Measurements from ENCODE around the gene COMMD1.
"Not testable (repeated sequence)": the region's sequence is repeated elsewhere in the genome, so short reads cannot be mapped to it uniquely, and the experiment has no call there.

COMMD1 gene

DNA sequence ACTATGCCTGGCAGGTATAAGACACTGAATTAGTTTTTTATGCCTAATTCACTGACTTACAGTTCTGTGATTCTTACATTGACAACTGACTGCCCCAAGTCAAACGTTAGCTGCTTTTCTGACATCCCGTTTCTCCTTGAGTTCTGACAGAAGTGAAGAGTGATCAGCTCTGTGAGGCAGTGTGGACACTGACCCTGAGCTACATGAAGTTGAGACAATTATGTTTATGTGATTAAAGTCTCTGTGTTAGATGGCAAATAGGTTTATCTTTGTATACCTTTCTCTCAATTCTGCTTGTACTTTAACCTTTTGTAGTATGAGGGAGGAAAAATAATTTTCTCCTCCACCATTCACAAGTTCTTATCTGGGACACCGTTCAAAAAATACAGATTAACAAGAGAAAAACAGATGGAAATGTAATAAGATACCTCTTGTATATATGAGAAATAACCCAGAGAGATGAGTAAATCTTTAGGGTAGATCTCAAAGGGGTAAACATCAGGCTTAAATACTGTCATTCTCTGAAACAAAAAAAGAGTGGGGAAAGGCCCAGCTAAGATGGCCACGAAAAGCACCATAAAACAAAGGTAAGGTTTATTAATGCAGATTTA lies 205.0 kb downstream of the COMMD1 start:
- no peaks in the 10 kb centered on the region for H3K9me3 ChIP-seq (ENCODE audit: control insufficient read depth, low read length)
- H3K36me3 ChIP-seq (ENCODE audit: control insufficient read depth, insufficient read depth, low read length): no peaks in the 10 kb centered on the region
- H3K4me1 ChIP-seq (ENCODE audit: control insufficient read depth, insufficient read depth, low read length): peaks cover 3% of the 10 kb centered on the region
- no peak overlapping the region for H3K4me3 ChIP-seq (ENCODE audit: low read length)
- no peak overlapping the region for H3K9ac ChIP-seq (ENCODE audit: low read length)
- no peaks in the 10 kb centered on the region for H3K27me3 ChIP-seq (ENCODE audit: control insufficient read depth, insufficient read depth, low read length)

DNA sequence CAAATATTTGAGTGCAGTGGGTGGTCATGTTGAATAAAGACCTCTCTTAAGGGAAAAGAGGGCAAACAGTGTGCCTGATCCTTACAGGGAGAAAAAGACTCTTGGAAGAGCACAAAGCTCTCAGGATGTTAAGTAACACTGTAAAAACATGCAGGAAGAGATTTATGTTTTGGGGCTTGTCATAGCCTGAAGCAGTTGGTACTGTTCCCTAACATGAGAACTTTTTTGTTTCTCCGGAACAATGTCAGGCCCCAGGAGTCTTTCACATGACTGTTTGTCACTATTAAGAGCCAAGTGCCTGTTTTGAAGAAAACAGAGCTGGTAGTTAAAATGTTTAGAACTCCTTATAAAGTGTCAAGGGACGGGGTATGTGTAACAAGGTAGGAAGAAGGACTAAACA lies 206.7 kb downstream of the COMMD1 start:
- H3K9me3 ChIP-seq (ENCODE audit: control insufficient read depth, low read length): no peaks in the 10 kb centered on the region
- no peaks in the 10 kb centered on the region for H3K36me3 ChIP-seq (ENCODE audit: control insufficient read depth, insufficient read depth, low read length)
- H3K4me1 ChIP-seq (ENCODE audit: control insufficient read depth, insufficient read depth, low read length): peaks cover 3% of the 10 kb centered on the region
- H3K4me3 ChIP-seq (ENCODE audit: low read length): no peak overlapping the region
- H3K27me3 ChIP-seq (ENCODE audit: control insufficient read depth, insufficient read depth, low read length): no peaks in the 10 kb centered on the region
- H3K9ac ChIP-seq (ENCODE audit: low read length): no peak overlapping the region

GRCh38 chr2:62114564-62114963 lies 209.1 kb downstream of the COMMD1 start:
- H3K9me3 ChIP-seq (ENCODE audit: control insufficient read depth, low read length): no peaks in the 10 kb centered on the region

GRCh38 chr2:62116983-62117382 lies 211.5 kb downstream of the COMMD1 start:
- Histone ChIP-seq H3K9me3 (ENCODE audit: control insufficient read depth, low read length) (no peaks in the 10 kb centered on the region), H3K36me3 (ENCODE audit: control insufficient read depth, insufficient read depth, low read length) (no peaks in the 10 kb centered on the region), H3K4me3 (ENCODE audit: low read length) (no peak overlapping the region), H3K9ac (ENCODE audit: low read length) (no peak overlapping the region), H3K4me1 (ENCODE audit: control insufficient read depth, insufficient read depth, low read length) (peaks cover 3% of the 10 kb centered on the region), H3K27me3 (ENCODE audit: control insufficient read depth, insufficient read depth, low read length) (no peaks in the 10 kb centered on the region)

More at GRCh38 chr2:62114564-62114963, 209.1 kb downstream of the COMMD1 start:
- Histone ChIP-seq H3K9ac (ENCODE audit: low read length) (no peak overlapping the region), H3K36me3 (ENCODE audit: control insufficient read depth, insufficient read depth, low read length) (no peaks in the 10 kb centered on the region), H3K27me3 (ENCODE audit: control insufficient read depth, insufficient read depth, low read length) (no peaks in the 10 kb centered on the region), H3K4me1 (ENCODE audit: control insufficient read depth, insufficient read depth, low read length) (peaks cover 3% of the 10 kb centered on the region), H3K4me3 (ENCODE audit: low read length) (no peak overlapping the region)

GRCh38 chr2:62118160-62118559 lies 212.7 kb downstream of the COMMD1 start:
- peaks cover 3% of the 10 kb centered on the region for H3K4me1 ChIP-seq (ENCODE audit: control insufficient read depth, insufficient read depth, low read length)
- H3K4me3 ChIP-seq (ENCODE audit: low read length): no peak overlapping the region
- H3K36me3 ChIP-seq (ENCODE audit: control insufficient read depth, insufficient read depth, low read length): no peaks in the 10 kb centered on the region
- no peak overlapping the region for H3K9ac ChIP-seq (ENCODE audit: low read length)
- H3K9me3 ChIP-seq (ENCODE audit: control insufficient read depth, low read length): no peaks in the 10 kb centered on the region
- H3K27me3 ChIP-seq (ENCODE audit: control insufficient read depth, insufficient read depth, low read length): no peaks in the 10 kb centered on the region

DNA sequence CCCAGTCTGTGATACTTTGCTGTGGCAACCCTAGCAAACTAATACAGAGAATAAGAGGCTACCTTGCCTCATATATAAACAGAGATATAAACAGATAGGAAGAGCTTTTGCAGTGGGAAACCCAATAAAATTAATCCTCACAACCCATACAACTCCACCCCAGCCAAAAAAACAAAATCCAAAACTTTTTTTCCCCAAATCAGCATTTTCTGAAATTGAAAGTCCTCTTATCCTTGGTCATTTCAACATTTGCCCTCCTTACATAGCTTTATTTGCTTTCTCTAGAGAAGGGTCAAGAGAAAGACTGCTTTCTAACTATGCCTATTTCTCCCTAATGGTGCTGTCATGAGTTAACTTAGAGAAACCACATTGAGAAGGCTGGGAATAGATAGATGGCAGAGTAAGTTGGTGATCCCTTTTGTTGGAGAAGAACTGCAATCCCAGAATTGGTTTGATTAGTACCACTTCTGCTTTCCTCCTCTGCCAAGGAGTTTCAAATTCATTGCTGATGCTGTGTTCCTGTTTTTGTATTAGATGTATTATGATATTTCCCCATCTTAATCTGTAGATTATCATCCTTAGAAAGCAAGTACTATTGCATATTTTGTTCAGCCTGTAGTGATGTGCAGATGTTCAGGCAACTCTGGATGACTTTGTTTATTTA lies 214.0 kb downstream of the COMMD1 start:
- Histone ChIP-seq H3K36me3 (ENCODE audit: control insufficient read depth, insufficient read depth, low read length) (no peaks in the 10 kb centered on the region), H3K9ac (ENCODE audit: low read length) (no peak overlapping the region), H3K4me3 (ENCODE audit: low read length) (no peak overlapping the region), H3K27me3 (ENCODE audit: control insufficient read depth, insufficient read depth, low read length) (no peaks in the 10 kb centered on the region), H3K4me1 (ENCODE audit: control insufficient read depth, insufficient read depth, low read length) (peaks cover 3% of the 10 kb centered on the region), H3K9me3 (ENCODE audit: control insufficient read depth, low read length) (no peaks in the 10 kb centered on the region)

DNA sequence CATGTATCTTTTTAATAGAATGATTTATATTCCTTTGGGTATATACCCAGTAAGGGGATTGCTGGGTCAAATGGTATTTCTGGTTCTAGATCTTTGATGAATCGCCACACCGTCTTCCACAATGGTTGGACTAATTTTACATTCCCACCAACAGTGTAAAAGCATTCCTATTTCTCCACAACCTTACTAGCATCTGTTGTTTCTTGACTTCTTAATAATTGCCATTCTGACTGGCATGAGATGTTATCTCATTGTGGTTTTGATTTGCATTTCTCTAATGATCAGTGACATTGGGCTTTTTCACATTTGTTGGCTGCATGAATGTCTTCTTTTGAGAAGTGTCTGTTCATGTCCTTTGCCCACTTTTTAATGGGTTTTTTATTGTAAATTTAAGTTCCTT lies 220.8 kb downstream of the COMMD1 start:
- H3K9me3 ChIP-seq (ENCODE audit: control insufficient read depth, low read length); H3K4me1 ChIP-seq (ENCODE audit: control insufficient read depth, insufficient read depth, low read length); H3K4me3 ChIP-seq (ENCODE audit: low read length); H3K36me3 ChIP-seq (ENCODE audit: control insufficient read depth, insufficient read depth, low read length); H3K27me3 ChIP-seq (ENCODE audit: control insufficient read depth, insufficient read depth, low read length); H3K9ac ChIP-seq (ENCODE audit: low read length): not testable (repeated sequence)

DNA sequence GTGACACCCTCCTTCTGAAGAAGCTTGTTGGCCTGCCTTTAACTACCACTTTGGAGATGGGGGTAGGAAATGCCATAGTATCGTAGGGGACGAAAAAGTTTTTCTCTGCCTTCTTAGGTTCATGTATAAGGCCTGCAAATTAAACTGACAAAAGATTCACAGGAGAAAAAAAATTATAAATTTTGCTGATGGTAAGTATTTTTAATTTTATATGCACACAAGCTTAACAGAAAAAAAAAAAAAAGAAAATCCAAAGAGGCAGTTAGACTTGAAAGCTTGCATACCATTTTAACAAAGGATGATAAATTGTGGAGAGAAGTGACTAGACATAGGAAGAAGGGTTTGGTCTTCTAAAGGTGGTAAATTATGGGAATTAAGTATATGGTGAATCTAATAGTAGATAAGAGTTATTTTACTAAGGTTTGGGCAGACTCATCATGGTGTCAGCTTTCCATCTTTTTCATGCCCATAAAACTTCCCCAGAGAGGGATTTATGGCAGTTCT lies 227.9 kb downstream of the COMMD1 start:
- H3K9me3 ChIP-seq (ENCODE audit: control insufficient read depth, low read length): no peaks in the 10 kb centered on the region
- H3K4me1 ChIP-seq (ENCODE audit: control insufficient read depth, insufficient read depth, low read length): no peaks in the 10 kb centered on the region
- H3K4me3 ChIP-seq (ENCODE audit: low read length): no peak overlapping the region
- H3K36me3 ChIP-seq (ENCODE audit: control insufficient read depth, insufficient read depth, low read length): no peaks in the 10 kb centered on the region
- no peak overlapping the region for H3K9ac ChIP-seq (ENCODE audit: low read length)
- no peaks in the 10 kb centered on the region for H3K27me3 ChIP-seq (ENCODE audit: control insufficient read depth, insufficient read depth, low read length)

DNA sequence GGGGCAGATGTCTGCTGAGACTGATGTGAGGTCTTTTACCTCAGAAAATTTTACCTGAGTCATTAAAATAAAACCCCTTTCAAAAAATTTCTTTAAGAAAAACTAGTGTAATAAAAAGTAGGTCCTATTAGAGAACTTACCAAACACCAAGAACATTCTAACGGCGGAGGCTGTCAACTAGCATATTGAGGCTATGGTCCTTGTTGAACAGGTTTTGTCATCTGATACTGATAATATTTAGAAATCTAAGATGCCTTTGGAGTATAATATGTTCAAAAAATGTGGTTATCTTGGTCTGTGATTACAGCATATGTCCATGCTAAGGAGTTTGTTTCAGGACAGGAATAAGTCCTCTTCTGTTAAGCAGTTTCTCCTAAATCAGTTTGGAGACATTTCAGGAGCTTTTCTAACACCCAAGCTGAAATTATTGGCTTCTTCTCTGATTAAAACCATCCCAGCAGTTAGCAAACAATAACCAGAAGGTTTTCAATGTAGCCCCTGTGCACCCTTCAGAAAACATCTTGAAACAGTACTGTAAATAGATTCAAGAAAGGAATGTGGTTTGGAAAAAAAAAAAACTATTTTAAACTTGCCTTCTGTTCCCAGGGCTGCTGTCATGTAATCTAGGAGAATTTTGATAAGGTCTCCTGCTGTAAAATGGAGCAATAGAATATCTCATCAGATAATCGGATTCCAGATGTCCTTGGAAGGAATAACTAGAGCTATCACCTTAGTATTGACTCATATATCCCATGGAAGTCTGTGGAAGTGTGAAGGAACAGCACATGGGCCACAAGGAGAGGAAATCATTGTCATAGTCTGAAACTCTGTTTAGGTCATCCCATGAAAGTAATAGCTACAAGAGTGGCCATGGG lies 231.7 kb downstream of the COMMD1 start:
- Histone ChIP-seq H3K27me3 (ENCODE audit: control insufficient read depth, insufficient read depth, low read length) (no peaks in the 10 kb centered on the region), H3K36me3 (ENCODE audit: control insufficient read depth, insufficient read depth, low read length) (no peaks in the 10 kb centered on the region), H3K9ac (ENCODE audit: low read length) (no peak overlapping the region), H3K9me3 (ENCODE audit: control insufficient read depth, low read length) (no peaks in the 10 kb centered on the region), H3K4me1 (ENCODE audit: control insufficient read depth, insufficient read depth, low read length) (no peaks in the 10 kb centered on the region), H3K4me3 (ENCODE audit: low read length) (no peak overlapping the region)

- Histone ChIP-seq H3K36me3 (ENCODE audit: control insufficient read depth, insufficient read depth, low read length) (no peaks in the 10 kb centered on the region), H3K4me3 (ENCODE audit: low read length) (no peak overlapping the region), H3K27me3 (ENCODE audit: control insufficient read depth, insufficient read depth, low read length) (no peaks in the 10 kb centered on the region), H3K4me1 (ENCODE audit: control insufficient read depth, insufficient read depth, low read length) (no peaks in the 10 kb centered on the region), H3K9me3 (ENCODE audit: control insufficient read depth, low read length) (no peaks in the 10 kb centered on the region), H3K9ac (ENCODE audit: low read length) (no peak overlapping the region)
These were observed 235.1 kb downstream of the COMMD1 start for GRCh38 chr2:62140426-62141141.

DNA sequence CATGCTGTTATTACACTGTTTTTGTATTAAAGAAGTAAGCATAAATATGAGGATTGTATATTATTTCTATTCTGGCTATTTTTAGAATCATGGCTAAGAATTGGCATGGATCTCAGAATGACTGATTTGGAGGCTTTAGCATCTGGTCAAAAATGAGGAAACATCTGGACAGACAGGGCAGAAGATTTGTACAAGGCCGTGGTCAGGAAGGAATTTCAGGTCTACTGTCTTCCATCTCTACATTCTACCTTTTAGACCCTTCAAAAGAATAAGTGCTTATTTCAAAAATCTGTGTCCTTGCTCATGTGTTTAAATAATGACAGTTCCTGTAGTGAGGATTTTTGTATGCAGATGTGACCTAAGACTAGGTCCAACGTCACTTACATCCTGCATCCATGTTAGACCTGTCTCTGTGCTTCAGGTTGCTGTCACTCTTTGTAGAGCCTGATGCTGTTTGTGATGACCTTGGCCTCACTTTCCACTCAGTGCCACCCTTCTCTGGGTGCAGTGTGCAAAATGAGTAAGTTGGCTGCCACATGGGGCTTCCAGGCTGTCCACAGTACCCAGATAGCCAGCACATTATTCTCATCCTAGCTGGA lies 235.8 kb downstream of the COMMD1 start:
- H3K4me3 ChIP-seq (ENCODE audit: low read length): no peak overlapping the region
- H3K4me1 ChIP-seq (ENCODE audit: control insufficient read depth, insufficient read depth, low read length): no peaks in the 10 kb centered on the region
- H3K36me3 ChIP-seq (ENCODE audit: control insufficient read depth, insufficient read depth, low read length): no peaks in the 10 kb centered on the region

More for the DNA sequence above, 235.8 kb downstream of the COMMD1 start:
- Histone ChIP-seq H3K27me3 (ENCODE audit: control insufficient read depth, insufficient read depth, low read length) (no peaks in the 10 kb centered on the region), H3K9me3 (ENCODE audit: control insufficient read depth, low read length) (no peaks in the 10 kb centered on the region), H3K9ac (ENCODE audit: low read length) (no peak overlapping the region)

Data from mucosa of stomach (tissue), 1 donor.